Activated CD8-positive, alpha-beta memory T cell treated with anti-CD3 and anti-CD28 coated beads for 24 hours (primary cell): ENCODE measurements around the gene HEMK1.

Source experiments
- DNase-seq: peaks from one replicate; pipeline ENCODE4 v3.0.0-alpha.2; 2020

The HEMK1 gene

DNA sequence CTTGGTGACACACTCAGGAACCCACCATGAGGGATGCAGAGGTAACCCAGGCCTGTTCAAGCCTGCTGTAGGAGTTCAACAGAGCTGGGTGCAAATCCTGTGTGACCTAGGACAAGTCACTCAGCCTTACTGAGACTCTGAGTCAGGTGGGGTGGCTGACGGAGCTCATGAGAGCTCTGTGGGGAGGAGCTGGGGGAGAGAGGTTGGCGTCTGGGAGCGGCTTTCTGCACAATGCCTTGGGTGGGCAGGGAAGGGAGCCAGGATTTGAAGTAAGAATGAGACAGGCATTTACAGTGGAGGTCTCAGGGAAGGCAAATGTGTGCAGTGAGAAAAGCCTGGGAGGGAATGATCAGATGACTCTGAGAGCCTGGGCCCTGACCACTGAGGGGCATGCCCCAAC is 20.1 kb upstream of the HEMK1 start:
- no peak for DNase-seq

DNA sequence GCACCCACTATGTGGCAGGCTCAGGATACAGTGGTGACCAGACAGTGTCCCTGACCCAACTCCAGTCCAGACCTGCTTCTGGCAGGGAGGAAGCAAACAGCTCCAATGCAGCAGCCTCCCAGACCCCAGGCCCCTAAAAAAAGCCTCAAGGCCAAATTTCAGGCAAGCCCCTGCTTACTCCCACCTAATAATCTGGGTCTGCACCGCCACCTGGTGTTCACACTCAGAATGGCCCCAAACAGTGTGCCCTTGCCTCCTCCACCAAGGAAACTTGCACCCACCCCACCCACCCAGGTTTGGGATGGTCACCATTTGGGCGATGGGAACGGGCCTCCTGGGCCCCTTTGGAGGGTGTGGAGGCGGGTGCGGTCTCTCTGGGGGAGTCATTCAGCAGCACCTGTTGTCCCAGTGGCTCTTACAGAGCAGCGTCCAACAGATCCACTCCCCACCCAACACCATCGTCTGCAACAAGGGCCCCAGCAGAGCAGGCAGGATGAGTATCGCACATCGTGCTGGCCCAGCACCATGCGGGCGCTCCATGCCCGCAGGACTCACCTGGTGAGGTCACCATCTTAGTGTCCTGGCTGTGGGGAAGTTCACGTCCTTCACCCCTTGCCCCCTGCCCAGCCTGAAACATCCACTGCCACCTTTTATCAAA is 19.1 kb upstream of the HEMK1 start:
- peak; percentile 89 for DNase-seq

DNA sequence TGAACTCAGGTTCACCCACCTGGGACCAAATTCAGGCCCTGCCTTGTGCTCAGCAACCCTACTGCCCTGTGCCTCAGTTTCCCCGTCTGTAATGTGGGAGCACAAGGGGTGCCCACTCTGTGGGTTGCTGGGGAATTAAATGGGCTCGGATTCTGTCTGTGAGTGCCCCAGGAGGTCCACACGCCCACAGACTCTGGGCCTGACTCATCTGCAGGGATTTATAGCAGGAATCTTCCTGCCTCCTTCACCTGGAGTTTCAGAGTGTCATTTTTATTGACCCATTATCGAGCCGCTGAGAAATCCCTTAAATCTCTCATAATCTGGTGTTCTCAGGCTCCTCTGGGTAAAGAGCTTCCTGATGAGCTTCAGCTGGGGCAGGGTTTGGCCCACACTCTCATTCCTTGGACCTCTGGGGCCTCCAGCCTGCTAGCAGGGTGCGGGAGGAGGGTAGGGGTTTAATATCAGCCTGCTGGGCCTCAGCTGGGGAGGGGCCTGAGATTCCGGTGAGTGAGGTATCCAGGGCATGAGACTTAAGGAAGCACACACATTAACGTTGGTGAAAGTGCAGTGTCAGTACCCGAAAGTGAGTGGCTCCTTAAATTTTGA is 18.2 kb upstream of the HEMK1 start:
- no peak for DNase-seq

DNA sequence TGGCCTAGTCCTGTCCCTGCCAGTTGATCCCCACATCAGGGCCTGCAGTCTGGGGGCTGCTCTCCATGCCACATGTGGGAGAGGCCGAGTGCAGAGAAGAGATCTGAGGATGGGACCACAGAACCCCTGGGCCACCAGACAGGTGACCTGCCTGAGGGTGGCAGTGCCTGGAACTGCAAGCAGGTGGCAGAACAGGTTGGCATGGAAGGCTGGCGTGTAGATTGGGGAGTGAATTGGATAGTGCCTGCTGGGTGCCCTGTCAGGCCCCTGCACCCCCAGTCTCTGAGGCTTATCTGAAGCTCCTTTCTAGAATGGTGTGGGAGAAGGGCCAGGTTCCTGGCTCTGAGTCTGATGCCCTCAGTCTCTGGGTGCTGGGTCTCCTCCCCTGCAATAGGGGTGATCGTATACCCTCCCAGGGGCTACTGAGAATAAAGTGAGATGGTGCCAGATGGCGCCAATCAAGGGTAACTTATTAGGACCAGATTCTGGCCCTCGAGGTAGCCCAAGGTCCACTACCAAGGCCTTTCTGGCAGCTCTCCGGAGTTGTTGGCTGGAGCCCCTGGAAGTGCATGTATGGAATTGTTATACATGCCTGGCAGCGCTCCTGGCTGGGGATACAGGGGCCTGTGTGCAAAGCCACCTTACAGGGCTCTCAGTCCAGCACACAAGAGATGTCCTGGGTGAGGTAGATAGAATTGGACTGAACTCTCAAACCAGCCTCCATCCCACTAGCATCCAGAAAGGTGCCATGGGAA is 17.5 kb upstream of the HEMK1 start:
- no peak for DNase-seq

DNA sequence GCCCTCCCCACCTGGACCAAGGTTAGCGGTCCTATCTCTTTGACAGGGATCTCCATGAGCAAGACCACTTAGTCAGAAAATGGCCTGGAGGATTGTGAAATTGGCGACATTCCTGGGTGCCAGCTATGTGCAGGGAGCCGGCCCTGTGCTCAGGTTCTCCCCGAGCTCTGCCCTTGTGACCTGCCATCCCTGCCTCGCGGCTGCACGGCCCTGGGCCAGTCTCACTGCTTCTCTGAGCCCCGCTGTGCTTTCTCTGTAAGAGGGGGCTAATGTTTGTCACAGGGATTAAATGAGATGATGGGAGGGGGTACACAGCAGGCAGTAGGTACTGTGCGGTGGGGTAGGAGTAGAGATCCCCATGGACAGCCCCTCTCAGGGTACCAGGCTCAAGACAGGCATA is 16.7 kb upstream of the HEMK1 start:
- no peak for DNase-seq

DNA sequence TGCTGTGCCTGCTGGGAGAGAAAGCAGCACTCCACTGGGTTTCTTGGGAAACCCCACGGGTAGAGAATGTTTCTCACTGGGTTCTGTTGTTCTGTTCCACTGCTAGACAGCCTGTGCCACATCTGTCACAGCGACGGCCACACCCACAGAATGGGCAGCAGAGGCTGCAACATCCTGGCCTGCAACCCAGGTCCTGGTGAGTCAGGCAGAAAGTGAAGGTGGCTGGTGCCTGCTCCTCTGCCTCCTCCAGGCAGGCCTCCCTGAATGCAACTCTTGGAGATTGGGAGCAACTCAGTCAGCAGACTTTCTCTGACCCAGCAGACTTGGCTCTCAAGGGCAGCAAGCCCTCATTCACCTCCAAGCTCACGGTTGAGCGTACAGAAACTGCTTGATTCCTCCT is 14.8 kb upstream of the HEMK1 start:
- DNase-seq: no peak

DNA sequence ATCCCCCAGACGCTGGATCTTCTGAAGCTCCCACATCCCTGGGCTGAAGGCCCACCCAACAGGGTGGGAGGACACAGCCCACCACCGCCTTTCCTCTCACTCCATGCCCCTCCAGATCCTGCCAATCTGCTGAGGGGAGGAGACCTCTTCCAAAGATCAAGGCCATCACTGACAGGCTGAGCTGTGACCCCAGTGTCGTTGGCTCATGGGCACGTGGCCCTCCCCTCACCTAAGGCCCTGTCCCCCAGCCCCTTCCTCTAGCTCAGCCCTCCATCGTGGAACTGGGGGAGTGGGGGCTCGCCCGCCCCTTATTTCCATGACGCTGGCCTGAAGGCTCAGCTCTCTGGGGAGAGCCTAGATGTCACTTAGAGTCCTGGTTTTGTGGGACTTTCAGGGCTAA is 12.2 kb upstream of the HEMK1 start:
- DNase-seq: no peak

DNA sequence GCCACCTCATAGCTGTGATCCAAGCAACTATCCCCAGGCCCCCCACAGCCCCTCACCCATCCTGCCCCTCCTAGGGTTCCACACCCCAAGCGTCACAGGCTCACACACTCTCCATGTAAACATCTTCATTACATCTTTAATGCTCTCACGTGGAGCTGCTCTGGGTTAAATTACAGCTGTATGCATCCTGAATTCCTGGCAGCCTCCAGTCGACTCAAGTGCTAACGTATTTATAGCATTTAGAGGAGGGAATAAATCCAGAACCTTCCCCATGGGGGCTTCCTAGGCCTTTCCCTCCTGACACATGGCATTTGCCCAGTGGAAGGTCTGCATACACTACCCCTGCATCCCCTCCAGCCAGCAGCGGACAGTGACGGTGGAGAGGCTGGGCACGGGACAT is 11.4 kb upstream of the HEMK1 start:
- no peak for DNase-seq

DNA sequence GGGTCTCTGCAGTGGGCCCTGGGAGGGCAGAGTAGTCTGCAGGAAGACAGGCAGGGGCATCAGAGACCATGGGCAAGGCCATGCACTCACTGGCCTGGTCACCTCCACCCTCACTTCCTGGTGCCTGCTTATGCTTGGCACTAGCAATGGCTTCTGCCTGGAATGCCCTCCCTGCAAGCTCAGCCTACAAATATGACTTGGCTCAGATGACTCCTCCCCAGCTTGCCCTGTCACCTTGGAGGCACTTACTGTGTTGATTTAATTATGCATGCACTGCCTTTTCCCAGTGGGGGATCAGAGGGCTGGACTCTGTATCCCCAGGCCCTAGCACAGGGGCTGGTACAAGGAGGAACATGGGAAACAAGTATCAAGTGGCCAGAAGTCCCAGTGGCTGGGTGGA is 9.6 kb upstream of the HEMK1 start:
- DNase-seq: no peak

DNA sequence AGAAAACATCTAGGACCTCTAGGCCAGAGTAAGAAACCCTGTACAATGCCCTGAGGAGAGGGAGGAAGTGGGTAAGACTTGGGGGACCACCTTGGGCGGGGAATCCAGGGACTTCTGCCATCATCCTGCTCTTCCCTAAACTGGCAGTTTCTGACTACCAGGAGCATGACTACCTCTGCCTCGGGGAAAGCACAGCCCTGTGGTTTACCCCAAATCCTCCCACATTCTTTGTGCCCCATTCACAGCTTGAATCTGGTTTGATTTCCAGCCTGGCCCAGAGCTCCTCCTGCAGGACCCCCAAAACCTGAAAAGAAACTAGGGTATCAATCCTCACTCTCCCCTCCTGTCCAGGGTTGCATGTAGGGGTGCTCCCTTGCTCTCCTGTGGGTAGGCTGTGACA is 6.5 kb upstream of the HEMK1 start:
- no peak for DNase-seq

DNA sequence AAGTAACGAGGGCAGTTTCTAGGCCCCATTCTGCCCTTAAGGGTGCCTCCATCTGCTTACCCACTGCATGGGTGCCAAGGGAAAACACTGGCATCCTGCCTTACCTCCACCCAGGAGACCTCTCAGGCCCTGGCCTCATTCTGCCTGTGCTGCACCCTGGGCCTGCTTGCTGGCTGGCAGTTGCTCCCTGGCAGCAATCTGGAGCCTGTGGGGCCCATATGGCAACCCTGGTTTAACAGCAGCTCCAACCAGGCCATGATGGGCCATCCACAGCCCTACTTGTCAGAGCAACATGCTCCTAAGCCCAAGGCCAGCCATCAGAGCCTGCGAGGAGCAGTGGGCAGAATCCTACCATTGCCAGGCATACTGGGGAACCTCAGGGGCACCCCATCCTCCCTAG is 5.5 kb upstream of the HEMK1 start:
- no peak for DNase-seq

DNA sequence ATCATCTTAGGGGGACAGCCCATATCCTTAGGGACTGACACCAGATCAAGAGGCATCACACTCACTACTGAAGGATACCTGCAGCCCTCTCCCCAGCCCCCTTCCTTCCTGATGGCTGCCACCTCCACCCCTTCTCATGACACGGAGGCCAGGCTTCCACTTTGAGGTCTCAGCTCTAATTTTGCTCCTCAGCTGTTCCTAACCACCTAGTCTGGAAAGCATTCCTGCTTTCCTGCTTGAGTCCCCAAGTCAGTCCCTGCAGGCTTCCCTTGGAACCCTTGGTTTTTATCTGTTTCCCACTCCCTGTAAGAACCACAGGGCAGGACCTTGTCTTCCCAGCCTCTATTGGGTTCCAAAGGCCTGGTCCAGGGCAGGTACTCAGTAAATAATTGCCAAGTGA is 5.0 kb upstream of the HEMK1 start:
- no peak for DNase-seq

DNA sequence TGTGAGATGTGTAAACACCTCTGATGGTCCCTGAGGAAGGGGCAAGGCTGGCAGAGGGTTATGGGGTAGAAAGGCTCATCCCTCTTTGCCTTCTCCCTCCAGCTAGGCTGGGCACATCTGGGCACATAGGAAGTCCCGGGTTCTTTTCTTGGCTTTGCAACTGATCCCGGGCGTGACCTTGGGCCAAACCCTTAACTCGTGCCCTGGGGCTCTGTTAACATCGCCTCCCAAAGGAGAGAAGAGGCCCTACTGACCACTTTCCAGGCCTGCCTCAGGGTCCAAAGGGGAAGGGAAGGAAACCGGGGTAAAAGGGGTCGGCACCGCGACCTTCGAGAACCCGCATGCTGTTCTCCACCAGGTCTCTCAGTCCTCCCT is 2.3 kb upstream of the HEMK1 start:
- no peak for DNase-seq

DNA sequence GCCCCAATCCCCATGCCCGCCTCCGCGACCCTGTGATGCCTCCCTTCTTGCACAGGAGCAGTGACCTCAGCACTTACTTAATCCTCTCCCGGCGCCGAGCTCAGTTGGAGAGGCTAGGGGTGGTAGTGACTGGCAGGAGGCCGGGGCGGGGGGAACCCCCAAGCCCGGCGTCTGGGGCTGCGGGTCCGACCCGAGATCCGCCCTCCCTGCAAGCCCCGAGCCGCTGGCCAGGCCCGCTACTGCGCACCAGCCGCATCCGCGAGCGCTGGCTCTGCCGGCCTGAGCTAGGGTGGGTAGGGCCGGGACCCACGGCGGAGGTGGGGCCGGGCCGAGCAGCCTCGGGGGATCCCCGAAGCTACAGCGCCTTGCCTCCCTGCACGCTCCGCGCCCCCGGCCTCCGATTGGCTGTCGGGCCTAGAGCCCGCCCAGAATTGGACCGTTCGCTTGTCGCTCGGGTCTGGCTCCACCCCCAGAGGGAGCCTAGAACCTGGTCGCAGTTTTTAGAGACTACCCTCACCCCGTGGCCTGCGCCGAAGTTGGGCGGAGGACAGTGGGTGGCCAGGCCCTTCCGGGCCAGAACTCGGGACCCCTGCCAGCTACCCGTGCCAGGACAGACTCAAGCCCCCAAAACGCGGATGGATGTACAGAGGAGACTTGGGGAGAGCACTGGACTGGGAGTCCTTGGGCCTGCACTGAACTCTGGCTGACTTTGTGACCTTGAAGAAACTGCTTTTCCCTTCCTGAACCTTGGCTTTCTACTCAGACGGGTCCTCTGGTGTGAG is 1.7 kb upstream of the HEMK1 start, which contains the start of gene C3orf18:
TSS of gene C3orf18 (minus strand) at position 362 of the 782 bp plus-strand sequence. CDS start 2,048 bp downstream, outside the sequence.
- DNase-seq: peak; percentile 97

DNA sequence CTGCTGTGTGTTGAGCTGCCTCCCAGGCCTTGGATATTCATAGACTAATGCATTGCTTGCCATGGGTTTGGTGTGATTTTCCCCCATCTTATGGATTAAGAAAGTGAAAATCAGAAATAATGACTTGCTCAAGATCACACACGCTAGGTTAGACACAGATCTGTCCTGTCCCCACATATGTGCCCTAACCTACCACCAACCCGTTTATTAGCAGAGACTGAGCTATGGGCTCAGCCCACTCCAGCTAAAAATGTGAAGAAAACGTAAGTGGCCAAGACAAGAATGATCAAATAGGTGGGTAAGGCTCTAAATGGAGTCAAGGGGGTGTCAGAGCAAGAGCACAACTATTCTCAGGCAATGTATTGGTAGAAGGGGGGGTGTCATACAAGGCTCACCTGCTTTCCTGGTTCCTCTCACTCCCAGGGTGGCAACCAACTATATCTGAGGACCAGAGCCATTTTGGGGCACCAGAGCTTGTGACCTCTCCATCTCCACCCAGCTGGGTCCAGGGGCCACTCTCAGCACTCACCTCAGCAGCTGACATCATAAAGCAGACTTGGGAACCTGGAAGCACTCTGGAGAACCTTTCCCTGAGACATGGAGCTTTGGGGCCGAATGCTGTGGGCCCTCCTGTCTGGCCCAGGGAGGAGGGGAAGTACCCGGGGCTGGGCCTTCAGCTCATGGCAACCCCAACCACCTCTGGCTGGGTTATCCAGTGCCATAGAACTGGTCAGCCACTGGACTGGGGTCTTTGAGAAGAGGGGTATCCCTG is 1.4 kb downstream of the HEMK1 start:
- peak; percentile 68 for DNase-seq

DNA sequence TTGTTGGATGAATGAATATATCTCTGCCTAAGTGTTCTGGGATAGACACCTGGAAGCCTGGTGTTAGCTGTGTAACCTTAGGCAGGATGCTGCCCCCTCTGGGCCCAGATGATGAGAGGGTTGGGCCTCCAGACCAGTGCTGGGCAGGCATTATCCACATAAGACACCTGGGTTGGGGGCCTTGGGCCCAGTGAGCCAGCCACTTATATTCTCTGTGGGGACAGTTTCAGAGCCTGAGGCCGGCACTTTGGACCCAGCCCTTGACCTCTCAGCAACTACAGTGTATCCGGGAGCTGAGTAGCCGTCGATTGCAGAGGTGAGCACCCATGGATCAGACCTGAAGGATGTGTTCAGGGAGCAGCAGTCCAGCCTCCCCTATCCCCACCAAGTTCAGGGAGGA is 2.2 kb downstream of the HEMK1 start:
- DNase-seq: peak; percentile 71

DNA sequence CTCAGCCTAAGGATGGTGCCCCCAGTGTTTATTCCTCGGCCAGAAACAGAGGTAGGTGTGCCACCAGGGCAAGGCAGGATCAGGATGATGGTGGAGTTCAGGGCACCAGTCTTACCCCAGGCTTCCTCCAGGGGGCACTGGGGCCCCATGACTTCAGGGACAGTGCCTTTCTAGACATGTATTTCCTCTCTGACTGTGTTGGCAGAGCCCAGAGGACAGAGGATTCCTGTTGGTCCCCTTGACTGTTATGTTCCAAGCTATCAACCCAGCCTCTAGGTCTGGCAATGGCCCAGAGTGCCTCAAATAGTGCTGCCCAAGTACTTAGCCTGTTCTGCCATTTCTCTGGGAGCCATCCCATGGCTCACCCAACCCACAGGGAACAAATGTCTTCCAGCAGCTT is 2.8 kb downstream of the HEMK1 start:
- peak; percentile 93 for DNase-seq

DNA sequence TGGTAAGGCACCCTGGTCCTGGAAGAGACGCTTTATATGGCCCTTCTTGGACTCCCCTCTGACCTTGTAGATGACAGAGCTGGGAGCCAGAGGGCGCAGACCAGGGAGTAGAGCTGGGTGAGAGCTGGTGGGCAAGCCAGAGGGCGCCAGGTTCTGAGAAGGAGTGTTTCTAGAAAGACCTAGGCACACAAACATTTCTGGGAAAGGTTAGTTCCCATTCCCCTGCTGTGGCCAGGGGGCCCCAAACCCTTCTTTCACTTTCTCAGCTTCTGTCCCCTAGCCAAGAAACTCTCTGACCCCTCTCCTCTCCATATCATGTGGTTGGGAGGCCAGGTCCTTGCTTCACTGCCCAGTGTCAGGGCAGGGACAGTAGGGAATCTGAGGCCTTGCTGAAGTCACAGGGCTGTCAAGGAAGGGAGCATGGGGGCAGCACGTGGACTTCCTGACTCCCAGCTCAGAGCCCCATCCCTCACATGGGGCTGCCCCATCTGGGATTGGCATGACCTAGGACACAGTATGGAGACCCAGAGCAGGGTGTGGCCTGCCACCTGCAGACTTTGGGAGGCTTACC is 3.6 kb downstream of the HEMK1 start:
- DNase-seq: peak; percentile 90

DNA sequence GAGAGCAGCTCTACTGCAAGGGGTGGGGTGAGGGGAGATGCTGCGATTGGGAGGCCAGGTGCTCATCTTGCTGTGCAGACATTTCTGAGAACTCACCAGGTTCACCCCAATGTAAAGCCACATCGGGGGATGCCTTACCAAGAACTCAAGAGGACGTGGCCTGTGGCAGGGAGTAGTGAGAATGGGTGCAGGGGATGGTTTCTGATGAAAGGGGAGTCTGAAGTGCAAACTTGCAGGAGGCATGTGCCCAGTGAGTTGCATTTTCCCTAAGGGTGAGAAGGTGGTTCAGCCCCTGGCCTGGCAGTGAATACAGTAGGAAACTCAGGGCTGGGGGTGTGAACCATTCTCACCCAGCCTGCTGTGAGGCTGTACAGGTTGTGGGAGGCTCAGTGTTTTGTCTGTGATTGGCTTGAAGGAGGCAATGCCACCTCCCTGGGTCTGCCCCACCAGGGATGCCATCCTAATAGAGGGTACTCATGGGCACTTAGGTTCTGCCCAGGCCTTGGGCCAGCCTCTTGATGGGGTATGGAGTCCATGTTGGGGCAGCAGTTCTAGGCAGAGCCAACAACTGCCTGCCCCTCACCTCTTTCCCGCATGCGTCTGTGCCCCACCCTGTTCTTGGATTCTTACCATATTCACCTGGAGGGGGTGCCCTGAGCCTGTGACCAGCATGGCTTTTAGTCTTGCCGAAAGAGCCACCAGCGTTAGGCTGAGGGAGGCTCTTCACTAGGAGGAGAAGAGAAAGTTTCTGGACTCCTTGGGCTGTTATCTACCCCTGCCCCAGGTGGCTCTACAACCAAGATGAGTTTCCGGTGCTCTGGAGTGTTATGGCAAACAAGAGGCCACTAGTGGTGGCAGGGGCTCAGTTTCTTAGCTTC is 4.5 kb downstream of the HEMK1 start:
- peak; percentile 90 for DNase-seq

DNA sequence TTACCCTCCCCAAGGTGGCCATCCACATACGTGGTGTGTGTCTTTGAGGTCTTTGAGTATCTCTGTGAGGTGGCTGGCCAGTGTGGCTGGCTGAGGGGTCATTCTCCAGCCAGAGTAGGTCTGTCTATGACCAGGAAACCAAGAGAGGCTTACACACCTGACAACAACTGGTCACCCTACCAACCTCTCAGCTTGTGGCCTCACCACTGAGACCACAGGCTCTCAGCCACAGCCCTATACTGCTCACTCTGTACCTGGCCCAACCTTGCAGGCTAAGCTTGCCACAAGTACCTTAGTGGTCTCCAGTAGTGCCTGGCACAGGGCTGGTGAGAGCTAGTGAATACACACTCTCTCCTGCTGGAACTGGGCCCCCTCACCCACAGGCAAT is 5.1 kb downstream of the HEMK1 start:
- no peak for DNase-seq

DNA sequence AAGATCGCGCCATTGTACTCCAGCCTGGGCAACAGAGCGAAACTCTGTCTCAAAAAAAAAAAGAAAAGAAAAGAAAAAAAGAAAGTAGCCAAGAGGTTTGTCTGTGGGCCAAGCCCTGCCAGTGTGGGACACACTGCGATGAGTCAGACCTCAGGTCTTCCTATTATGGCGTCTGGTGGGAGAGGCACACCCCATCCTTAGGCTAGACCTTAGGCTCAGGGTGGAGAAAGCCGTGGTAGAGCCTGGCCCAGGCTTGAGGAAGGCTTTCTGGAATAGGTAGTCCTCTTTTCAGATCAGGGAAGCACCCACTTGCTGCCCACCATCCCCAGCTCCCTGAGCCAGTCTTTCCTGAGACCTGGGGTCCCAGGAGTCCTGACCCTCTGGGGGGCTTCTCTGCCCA is 6.0 kb downstream of the HEMK1 start:
- DNase-seq: peak; percentile 69
